GM12878 (cell line): ENCODE measurements around the gene SGIP1. TPM values are rescaled to one million over a fixed set of nuclear protein-coding genes. Genes with fewer than 3 reads are reported as not detected.

Source experiments
- ATAC-seq: fragments of 200-7000 bp; cut with Tn5 transposase; 3 replicates; pipeline ENCODE4 v1.9.1; 2020; ENCODE audit warnings: mild to moderate bottlenecking, moderate library complexity
- BruUV-seq: library from RNA; stranded (reverse); fragments of 400-500 nt; replicated peaks from 2 replicates; lab custom pipeline; 2021; lab: Mats Ljungman, UMichigan
- CTCF ChIA-PET: fragments of 300-600 bp; sonication (Branson Sonifier 250); formaldehyde crosslinking; extraction: SDS; loops from one replicate; lab custom pipeline; 2021; ENCODE audit warnings: inconsistent platforms; lab: Yijun Ruan, JAX
- POLR2A ChIA-PET: fragments of 350-600 bp; formaldehyde crosslinking; extraction: SDS; loops from one replicate; lab custom pipeline; 2021; ENCODE audit warnings: inconsistent platforms; lab: Charles Lee
- RAD21 ChIA-PET: fragments of 300-600 bp; sonication (Branson Sonifier 250); formaldehyde crosslinking; loops from one replicate; lab custom pipeline; 2023; ENCODE audit warnings: antibody characterized with exemption; ENCODE audit not compliant: unreplicated experiment; lab: Charles Lee
- SMC1A ChIA-PET: fragments of 300-600 bp; sonication (Branson Sonifier 250); formaldehyde crosslinking; loops from one replicate; lab custom pipeline; 2023; ENCODE audit not compliant: unreplicated experiment, uncharacterized antibody; lab: Charles Lee
- DNase-seq: peaks from one replicate; pipeline ENCODE4 v3.0.0-alpha.2; 2011; ENCODE audit warnings: low read depth, low spot score
- FAIRE-seq: peaks from 3 replicates; lab custom pipeline; 2011; peaks lifted over from hg19 to GRCh38; lab: Jason Lieb, UNC
- H2AFZ ChIP-seq: 2 replicates; pipeline ENCODE4 v1.6.0; 2011; ENCODE audit warnings: low read depth, low read length, control low read depth; ENCODE audit not compliant: control insufficient read depth
- H3K27ac ChIP-seq: 2 replicates; pipeline ENCODE4 v1.5.1; 2011; ENCODE audit warnings: control low read depth; ENCODE audit not compliant: control insufficient read depth, insufficient read depth
- H3K27me3 ChIP-seq, 2 experiments: replicated peaks in 1 of 2; 2 replicates each; pipeline versions ENCODE4 v1.6.0 to v1.6.1; 2011; ENCODE audit warnings: low read length in 1 of 2; ENCODE audit not compliant: control insufficient read depth in 2 of 2, insufficient read depth in 2 of 2
- H3K36me3 ChIP-seq, 2 experiments: 2 replicates each; pipeline ENCODE4 v1.5.1; 2011; ENCODE audit warnings: low read length in 1 of 2; ENCODE audit not compliant: control insufficient read depth in 2 of 2, insufficient read depth in 2 of 2
- H3K4me1 ChIP-seq: 2 replicates; pipeline ENCODE4 v1.6.1; 2011; ENCODE audit warnings: mild to moderate bottlenecking, low read length, moderate library complexity, mixed read lengths; ENCODE audit not compliant: control insufficient read depth, insufficient read depth
- H3K4me2 ChIP-seq: 2 replicates; pipeline ENCODE4 v1.6.0; 2011; ENCODE audit warnings: control low read depth; ENCODE audit not compliant: control insufficient read depth, insufficient read depth
- H3K4me3 ChIP-seq: fragments of 200-600 bp; sonication (generic); 2 replicates; pipeline ENCODE4 v1.5.1; 2016
- H3K79me2 ChIP-seq: 2 replicates; pipeline ENCODE4 v1.6.0; 2011; ENCODE audit warnings: low read length; ENCODE audit not compliant: control insufficient read depth, insufficient read depth
- H3K9ac ChIP-seq: 2 replicates; pipeline ENCODE4 v1.8.0; 2011; ENCODE audit warnings: low read length, control low read depth, mixed read lengths; ENCODE audit not compliant: control insufficient read depth, insufficient read depth
- H3K9me3 ChIP-seq: replicated peaks from 3 replicates; pipeline ENCODE4 v1.5.1; 2011; ENCODE audit warnings: mild to moderate bottlenecking, low read length; ENCODE audit not compliant: control insufficient read depth, insufficient read depth
- H4K20me1 ChIP-seq: 2 replicates; pipeline ENCODE4 v1.6.0; 2011; ENCODE audit not compliant: control insufficient read depth, insufficient read depth
- ATF3 ChIP-seq: IDR thresholded peaks from 2 replicates; pipeline ENCODE4 v1.6.1; 2011; ENCODE audit warnings: low read depth, mild to moderate bottlenecking, low read length, moderate library complexity, borderline replicate concordance; ENCODE audit errors: extremely low read depth
- BMI1 ChIP-seq: fragments of 450-650 bp; IDR thresholded peaks from 2 replicates; pipeline ENCODE4 v1.6.1; 2016; ENCODE audit warnings: mild to moderate bottlenecking, moderate library complexity, borderline replicate concordance
- CHD4 ChIP-seq: fragments of 200-600 bp; sonication (generic); IDR thresholded peaks from 2 replicates; pipeline ENCODE4 v1.6.1; 2016; ENCODE audit warnings: mild to moderate bottlenecking
- CREM ChIP-seq: IDR thresholded peaks from 2 replicates; pipeline ENCODE4 v1.6.1; 2014; ENCODE audit warnings: antibody characterized with exemption, low read depth
- ELK1 ChIP-seq: IDR thresholded peaks from 2 replicates; pipeline ENCODE4 v1.6.1; 2012; ENCODE audit warnings: low read depth, low read length, improper control_type of control experiment
- FOXK2 ChIP-seq: fragments of 450-650 bp; IDR thresholded peaks from 2 replicates; pipeline ENCODE4 v1.6.1; 2017; ENCODE audit warnings: mild to moderate bottlenecking, moderate library complexity
- JUND ChIP-seq: IDR thresholded peaks from 2 replicates; pipeline ENCODE4 v1.6.1; 2012; ENCODE audit warnings: low read depth, mild to moderate bottlenecking, low read length, improper control_type of control experiment, moderate library complexity
- KDM1A ChIP-seq: fragments of 200-600 bp; sonication (generic); IDR thresholded peaks from 2 replicates; pipeline ENCODE4 v1.6.1; 2016; ENCODE audit warnings: borderline replicate concordance
- MEF2A ChIP-seq: IDR thresholded peaks from 2 replicates; pipeline ENCODE4 v1.6.1; 2011; ENCODE audit warnings: low read depth, mild to moderate bottlenecking, low read length, moderate library complexity; ENCODE audit not compliant: insufficient read depth
- POLR2AphosphoS2 ChIP-seq: IDR thresholded peaks from 2 replicates; pipeline ENCODE4 v1.6.1; 2011; ENCODE audit warnings: low read depth, mild to moderate bottlenecking, low read length, improper control_type of control experiment, moderate library complexity
- RBBP5 ChIP-seq: fragments of 200-600 bp; sonication (generic); conservative IDR thresholded peaks from 2 replicates; pipeline ENCODE4 v1.6.1; 2016
- SMARCA5 ChIP-seq: fragments of 450-650 bp; IDR thresholded peaks from 2 replicates; pipeline ENCODE4 v1.6.1; 2017; ENCODE audit warnings: mild to moderate bottlenecking
- STAT3 ChIP-seq: IDR thresholded peaks from 2 replicates; pipeline ENCODE4 v1.6.1; 2011; ENCODE audit warnings: low read depth, low read length, improper control_type of control experiment
- SUZ12 ChIP-seq: fragments of 200-600 bp; sonication (generic); IDR thresholded peaks from one replicate; pipeline ENCODE4 v1.6.1; 2018; ENCODE audit warnings: antibody characterized with exemption, mild to moderate bottlenecking; ENCODE audit not compliant: unreplicated experiment
- TCF3 ChIP-seq: IDR thresholded peaks from 2 replicates; pipeline ENCODE4 v1.6.1; 2012; ENCODE audit warnings: low read depth, mild to moderate bottlenecking, low read length, borderline replicate concordance; ENCODE audit not compliant: insufficient read depth
- YBX1 ChIP-seq: fragments of 450-650 bp; IDR thresholded peaks from 2 replicates; pipeline ENCODE4 v1.6.1; 2016; ENCODE audit warnings: antibody characterized with exemption
- WGBS: methylation state at CpG from one replicate; pipeline ENCODE4 v1.1.6; 2016; ENCODE audit warnings: low lambda C conversion rate; ENCODE audit not compliant: insufficient replicate concordance, insufficient coverage; ENCODE audit errors: missing lambda C conversion rate; 5-methylcytosine and 5-hydroxymethylcytosine counted together
- in situ Hi-C: fragments of 300-500 bp; cut with MboI; formaldehyde crosslinking; loops from 9 replicates; pipeline ENCODE4 v1.14.3; 2018; ENCODE audit warnings: mixed read lengths
- intact Hi-C: fragments of 100-400 bp; cut with micrococcal nuclease; formaldehyde crosslinking; loops from one replicate; pipeline ENCODE4 v1.14.2; 2022; ENCODE audit not compliant: unreplicated experiment
- polyA plus RNA-seq, 11 experiments: library from polyadenylated mRNA; depleted of rRNA in 4 of 11; unstranded in 6 of 11; stranded (reverse) in 5 of 11; fragments of >200 nt; fragmentation: Nextera tagmentation in 4 of 11; fragmentation: Illumina TruSeq in 1 of 11; extraction: Ambion mirVana in 4 of 11; extraction: Trizol in 1 of 11; gene quantifications; 1 replicate in 1 of 11; 2 replicates in 10 of 11; pipeline versions ENCODE4 v1.2.1 to v1.2.3, GENCODE V29; 2011 to 2016; ENCODE audit warnings: inconsistent platforms in 2 of 11, missing spikeins in 2 of 11, low read depth in 1 of 11
- total RNA-seq, 4 experiments: library from RNA; depleted of rRNA in 3 of 4; stranded (reverse); fragments of >200 nt in 3 of 4; fragmentation: Illumina TruSeq in 1 of 4; extraction: Trizol in 1 of 4; gene quantifications; 2 replicates each; pipeline versions ENCODE4 v1.2.1 to v1.2.3, GENCODE V29; 2013 to 2021
- TF ChIP-seq, protein P1 (sequence below): IDR thresholded peaks from 2 replicates; pipeline ENCODE4 v1.6.1; 2012; ENCODE audit warnings: low read length, inconsistent platforms
- TF ChIP-seq, protein P2 (sequence below): fragments of 450-650 bp; IDR thresholded peaks from 2 replicates; pipeline ENCODE4 v1.6.1; 2017; ENCODE audit warnings: low read depth, mild to moderate bottlenecking, moderate library complexity

Gene SGIP1
- total and polyA plus RNA-seq, 10 of the 15 experiments (the other 5 are each of a cell fraction or from before 2014, with no cell fraction given), result 0.15 TPM; not detected in 9

DNA sequence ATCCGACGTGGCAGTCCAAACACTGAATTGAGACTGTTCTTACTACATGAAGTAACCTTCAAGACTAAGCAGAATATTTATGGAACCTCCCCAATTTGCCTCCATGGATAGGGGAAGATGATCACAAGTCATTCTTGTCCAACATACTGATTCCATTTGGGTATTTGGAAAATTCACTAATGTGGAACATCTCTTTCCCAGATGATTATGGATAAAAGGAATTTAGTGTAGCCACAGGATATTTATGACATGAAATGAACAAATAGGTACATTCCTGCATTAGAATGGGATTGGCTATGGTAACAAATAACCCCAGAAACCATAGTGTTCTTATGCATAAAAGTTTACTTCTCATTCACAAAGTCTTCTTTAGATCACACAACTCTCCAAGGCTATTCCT is 40.2 kb upstream of the SGIP1 start:
- no peaks in the 10 kb centered on the region for H4K20me1 ChIP-seq
- ChIA-PET CTCF (no interaction called here), RAD21 (no interaction called here), SMC1A (no interaction called here), POLR2A (no interaction called here)
- no peak overlapping the region for H3K27ac ChIP-seq
- no peaks in the 10 kb centered on the region for H3K9me3 ChIP-seq
- ATAC-seq, result no peak
- H3K9ac ChIP-seq, result no peak overlapping the region
- H3K4me1 ChIP-seq, result no peaks in the 10 kb centered on the region
- intact Hi-C loops, result no loop called here
- no peaks in the 10 kb centered on the region for H3K36me3 ChIP-seq
- in situ Hi-C loops, result no loop called here
- no peak overlapping the region for H2AFZ ChIP-seq
- WGBS, result 28% methylated on average over 2 of the region's 2 CpGs
- TF ChIP-seq ELK1 (no peak), FOXK2 (no peak), SUZ12 (no peak), TCF3 (no peak), ATF3 (no peak), BMI1 (no peak), CHD4 (no peak), MEF2A (no peak), KDM1A (no peak), JUND (no peak), POLR2AphosphoS2 (no peak), SMARCA5 (no peak), RBBP5 (no peak), STAT3 (no peak), CREM (no peak), YBX1 (no peak)
- TF ChIP-seq, protein P1, sequence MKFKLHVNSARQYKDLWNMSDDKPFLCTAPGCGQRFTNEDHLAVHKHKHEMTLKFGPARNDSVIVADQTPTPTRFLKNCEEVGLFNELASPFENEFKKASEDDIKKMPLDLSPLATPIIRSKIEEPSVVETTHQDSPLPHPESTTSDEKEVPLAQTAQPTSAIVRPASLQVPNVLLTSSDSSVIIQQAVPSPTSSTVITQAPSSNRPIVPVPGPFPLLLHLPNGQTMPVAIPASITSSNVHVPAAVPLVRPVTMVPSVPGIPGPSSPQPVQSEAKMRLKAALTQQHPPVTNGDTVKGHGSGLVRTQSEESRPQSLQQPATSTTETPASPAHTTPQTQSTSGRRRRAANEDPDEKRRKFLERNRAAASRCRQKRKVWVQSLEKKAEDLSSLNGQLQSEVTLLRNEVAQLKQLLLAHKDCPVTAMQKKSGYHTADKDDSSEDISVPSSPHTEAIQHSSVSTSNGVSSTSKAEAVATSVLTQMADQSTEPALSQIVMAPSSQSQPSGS, result no peak
- TF ChIP-seq, protein P2, sequence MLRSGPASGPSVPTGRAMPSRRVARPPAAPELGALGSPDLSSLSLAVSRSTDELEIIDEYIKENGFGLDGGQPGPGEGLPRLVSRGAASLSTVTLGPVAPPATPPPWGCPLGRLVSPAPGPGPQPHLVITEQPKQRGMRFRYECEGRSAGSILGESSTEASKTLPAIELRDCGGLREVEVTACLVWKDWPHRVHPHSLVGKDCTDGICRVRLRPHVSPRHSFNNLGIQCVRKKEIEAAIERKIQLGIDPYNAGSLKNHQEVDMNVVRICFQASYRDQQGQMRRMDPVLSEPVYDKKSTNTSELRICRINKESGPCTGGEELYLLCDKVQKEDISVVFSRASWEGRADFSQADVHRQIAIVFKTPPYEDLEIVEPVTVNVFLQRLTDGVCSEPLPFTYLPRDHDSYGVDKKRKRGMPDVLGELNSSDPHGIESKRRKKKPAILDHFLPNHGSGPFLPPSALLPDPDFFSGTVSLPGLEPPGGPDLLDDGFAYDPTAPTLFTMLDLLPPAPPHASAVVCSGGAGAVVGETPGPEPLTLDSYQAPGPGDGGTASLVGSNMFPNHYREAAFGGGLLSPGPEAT, result no peak
- BruUV-seq, result no TSS peak
- no peak for DNase-seq
- H3K4me3 ChIP-seq, result no peak overlapping the region
- FAIRE-seq, result no peak
- H3K27me3 ChIP-seq, result no peaks in the 10 kb centered on the region; a peak in 1 of 4 replicates
- H3K4me2 ChIP-seq, result no peak overlapping the region
- no peaks in the 10 kb centered on the region for H3K79me2 ChIP-seq
